ENCODE measurements around the gene ACY1. TPM values are rescaled to one million over a fixed set of nuclear protein-coding genes. Genes with fewer than 3 reads are reported as not detected.
"Not testable (repeated sequence)": the region's sequence is repeated elsewhere in the genome, so short reads cannot be mapped to it uniquely, and the experiment has no call there.

ACY1 gene
- total RNA-seq, 2 donors from 2014 or later = 31.1 to 40.2 TPM

GRCh38 chr3:52030714-52031310 is 47.5 kb downstream of the ACY1 start:
- 62 to 83% methylated on average over 5 to 11 of the region's 11 CpGs for WGBS, 2 donors
- TF ChIP-seq, protein P1, sequence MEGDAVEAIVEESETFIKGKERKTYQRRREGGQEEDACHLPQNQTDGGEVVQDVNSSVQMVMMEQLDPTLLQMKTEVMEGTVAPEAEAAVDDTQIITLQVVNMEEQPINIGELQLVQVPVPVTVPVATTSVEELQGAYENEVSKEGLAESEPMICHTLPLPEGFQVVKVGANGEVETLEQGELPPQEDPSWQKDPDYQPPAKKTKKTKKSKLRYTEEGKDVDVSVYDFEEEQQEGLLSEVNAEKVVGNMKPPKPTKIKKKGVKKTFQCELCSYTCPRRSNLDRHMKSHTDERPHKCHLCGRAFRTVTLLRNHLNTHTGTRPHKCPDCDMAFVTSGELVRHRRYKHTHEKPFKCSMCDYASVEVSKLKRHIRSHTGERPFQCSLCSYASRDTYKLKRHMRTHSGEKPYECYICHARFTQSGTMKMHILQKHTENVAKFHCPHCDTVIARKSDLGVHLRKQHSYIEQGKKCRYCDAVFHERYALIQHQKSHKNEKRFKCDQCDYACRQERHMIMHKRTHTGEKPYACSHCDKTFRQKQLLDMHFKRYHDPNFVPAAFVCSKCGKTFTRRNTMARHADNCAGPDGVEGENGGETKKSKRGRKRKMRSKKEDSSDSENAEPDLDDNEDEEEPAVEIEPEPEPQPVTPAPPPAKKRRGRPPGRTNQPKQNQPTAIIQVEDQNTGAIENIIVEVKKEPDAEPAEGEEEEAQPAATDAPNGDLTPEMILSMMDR (IDR thresholded peaks at IDR 0.05) = no peak
- TF ChIP-seq POLR2A (IDR thresholded peaks at IDR 0.05) = no peak
- DNase-seq (no peak), ATAC-seq (no peak)
- intact Hi-C loops (cut with DNase I) = no loop called here
- no peaks in the 10 kb centered on the region for H3K36me3 ChIP-seq (replicated peaks in 1 of 2; ENCODE audit: insufficient read depth in 1 of 2, low read depth in 2 of 2)
- H3K4me1 ChIP-seq = no peaks in the 10 kb centered on the region
- H3K27ac ChIP-seq = no peak overlapping the region
- H3K4me3 ChIP-seq = no peak overlapping the region
- no peaks in the 10 kb centered on the region for H3K27me3 ChIP-seq
- no peaks in the 10 kb centered on the region for H3K9me3 ChIP-seq

DNA sequence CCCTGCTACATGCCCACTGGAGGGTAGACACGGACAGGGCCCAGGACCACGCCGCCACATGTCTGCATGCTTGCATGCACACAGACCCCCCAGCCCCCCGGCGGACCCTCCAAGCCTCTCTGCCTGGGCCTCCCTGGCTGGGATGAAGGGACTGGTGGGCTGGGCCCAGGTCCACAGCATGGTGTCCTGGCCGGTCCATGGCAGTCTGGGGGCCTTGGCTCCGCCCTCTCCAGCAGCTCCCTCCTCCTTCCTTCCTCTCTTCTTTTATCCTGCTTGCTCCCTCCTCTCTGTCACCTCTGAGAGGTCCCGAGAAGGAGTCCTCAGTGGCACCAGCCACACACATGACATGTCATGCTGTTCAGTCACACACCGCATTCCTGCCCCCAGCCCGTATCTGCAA is 48.6 kb downstream of the ACY1 start:
- no peaks in the 10 kb centered on the region for H3K27me3 ChIP-seq

GRCh38 chr3:52032702-52033408 is 49.5 kb downstream of the ACY1 start:
- Histone ChIP-seq H3K9me3 (no peaks in the 10 kb centered on the region), H3K27me3 (no peaks in the 10 kb centered on the region), H3K27ac (no peak overlapping the region), H3K4me1 (no peaks in the 10 kb centered on the region), H3K4me3 (no peak overlapping the region), H3K36me3 (replicated peaks in 1 of 2; ENCODE audit: insufficient read depth in 1 of 2, low read depth in 2 of 2) (no peaks in the 10 kb centered on the region)
- TF ChIP-seq, protein P1 (IDR thresholded peaks at IDR 0.05) = no peak
- no peak for TF ChIP-seq POLR2A (IDR thresholded peaks at IDR 0.05)
- intact Hi-C loops (cut with DNase I) = no loop called here
- DNase-seq = no peak
- 74 to 83% methylated on average over 1 to 9 of the region's 11 CpGs for WGBS, 2 donors
- ATAC-seq = no peak

More for the DNA sequence above, 48.6 kb downstream of the ACY1 start:
- H3K27ac ChIP-seq = no peak overlapping the region
- intact Hi-C loops (cut with DNase I) = no loop called here
- no peaks in the 10 kb centered on the region for H3K9me3 ChIP-seq
- DNase-seq = no peak
- no peaks in the 10 kb centered on the region for H3K36me3 ChIP-seq (replicated peaks in 1 of 2; ENCODE audit: insufficient read depth in 1 of 2, low read depth in 2 of 2)
- H3K4me3 ChIP-seq = no peak overlapping the region
- WGBS, 2 donors = 81 to 84% methylated on average over 10 of the region's 10 CpGs
- ATAC-seq = no peak
- H3K4me1 ChIP-seq = no peaks in the 10 kb centered on the region
- TF ChIP-seq, protein P1 (IDR thresholded peaks at IDR 0.05) = no peak
- TF ChIP-seq POLR2A (IDR thresholded peaks at IDR 0.05) = no peak

- H3K4me3 ChIP-seq; H3K9me3 ChIP-seq; H3K27ac ChIP-seq; DNase-seq; H3K36me3 ChIP-seq (replicated peaks in 1 of 2; ENCODE audit: insufficient read depth in 1 of 2, low read depth in 2 of 2); ATAC-seq; intact Hi-C loops (cut with DNase I); H3K27me3 ChIP-seq; H3K4me1 ChIP-seq: not testable (repeated sequence)
- 85 to 92% methylated on average over 6 of the region's 6 CpGs for WGBS, 2 donors
These were observed 50.4 kb downstream of the ACY1 start for GRCh38 chr3:52033748-52034147.

DNA sequence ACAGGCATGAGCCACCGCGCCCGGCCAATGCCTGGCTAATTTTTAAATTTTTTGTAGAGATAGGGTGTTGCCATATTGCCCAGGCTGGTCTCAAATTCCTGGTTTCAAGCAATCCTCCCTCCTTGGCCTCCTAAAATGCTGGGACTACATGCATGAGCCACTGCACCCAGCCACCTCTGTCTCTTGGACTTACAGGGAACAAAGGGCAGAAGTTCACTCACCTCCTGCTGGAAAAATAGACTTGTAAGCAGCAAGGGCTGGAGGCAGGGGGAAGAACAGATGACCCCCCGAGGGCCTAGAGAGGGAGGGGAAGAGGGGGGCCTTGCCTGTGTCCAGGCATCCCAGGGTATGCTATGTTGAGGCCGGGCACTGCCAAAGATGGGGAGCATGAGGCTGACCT is 50.9 kb downstream of the ACY1 start:
- no peaks in the 10 kb centered on the region for H3K36me3 ChIP-seq (replicated peaks in 1 of 2; ENCODE audit: insufficient read depth in 1 of 2, low read depth in 2 of 2)
- H3K9me3 ChIP-seq = no peaks in the 10 kb centered on the region
- WGBS, 2 donors = 76 to 100% methylated on average over 3 to 5 of the region's 5 CpGs
- H3K27me3 ChIP-seq = no peaks in the 10 kb centered on the region
- DNase-seq = no peak
- TF ChIP-seq, protein P1 (IDR thresholded peaks at IDR 0.05) = no peak
- TF ChIP-seq POLR2A (IDR thresholded peaks at IDR 0.05) = no peak
- no peak overlapping the region for H3K27ac ChIP-seq
- intact Hi-C loops (cut with DNase I) = no loop called here
- ATAC-seq = no peak
- no peak overlapping the region for H3K4me3 ChIP-seq
- H3K4me1 ChIP-seq = no peaks in the 10 kb centered on the region

Measured in body of pancreas (tissue), 4 donors.